PC-3 (cell line): ENCODE data around the gene GOLGA1.

Source experiments
- CTCF ChIP-seq: fragments of 300-600 bp; sonication (generic); conservative IDR thresholded peaks from 2 replicates; pipeline ENCODE4 v1.5.1; 2017; ENCODE audit warnings: antibody characterized with exemption, low read depth, mild to moderate bottlenecking, low read length
- EZH2 ChIP-seq: fragments of 300-600 bp; sonication (generic); IDR thresholded peaks from one replicate; pipeline ENCODE4 v1.6.1; 2017; ENCODE audit warnings: antibody characterized with exemption, mild to moderate bottlenecking, low read length; ENCODE audit not compliant: unreplicated experiment
- EZH2phosphoT487 ChIP-seq: fragments of 300-600 bp; sonication (generic); IDR thresholded peaks from 2 replicates; pipeline ENCODE4 v1.6.1; 2018; ENCODE audit warnings: mild to moderate bottlenecking, antibody characterized with exemption, low read length, borderline replicate concordance

- TF ChIP-seq CTCF (no peak), EZH2 (no peak), EZH2phosphoT487 (no peak)
Observed at GRCh38 chr9:124947727-124948391, 7.0 kb upstream of the GOLGA1 start.
